Ovary (tissue), 3 donors: ENCODE measurements around the gene MBD3.

Source experiments
- EP300 ChIP-seq: sonication (generic); formaldehyde crosslinking; IDR thresholded peaks from one replicate; pipeline ENCODE4 v1.6.1; 2017; ENCODE audit warnings: antibody characterized with exemption
- POLR2A ChIP-seq: fragments of 450-650 bp; IDR thresholded peaks from one replicate; pipeline ENCODE4 v1.6.1; 2017; ENCODE audit warnings: antibody characterized with exemption, mild to moderate bottlenecking, moderate library complexity
- TF ChIP-seq, protein P1 (sequence below), 3 donors: fragments of 450-650 bp in 2 of 3; fragments of 200-600 bp in 1 of 3; IDR thresholded peaks; one replicate each; pipeline versions ENCODE4 v1.5.1 to v1.8.0; 2016 to 2022; ENCODE audit warnings: antibody characterized with exemption in 3 of 3, mild to moderate bottlenecking in 1 of 3
- donor health status: DM: no; HTN: no; CAD: no.

DNA sequence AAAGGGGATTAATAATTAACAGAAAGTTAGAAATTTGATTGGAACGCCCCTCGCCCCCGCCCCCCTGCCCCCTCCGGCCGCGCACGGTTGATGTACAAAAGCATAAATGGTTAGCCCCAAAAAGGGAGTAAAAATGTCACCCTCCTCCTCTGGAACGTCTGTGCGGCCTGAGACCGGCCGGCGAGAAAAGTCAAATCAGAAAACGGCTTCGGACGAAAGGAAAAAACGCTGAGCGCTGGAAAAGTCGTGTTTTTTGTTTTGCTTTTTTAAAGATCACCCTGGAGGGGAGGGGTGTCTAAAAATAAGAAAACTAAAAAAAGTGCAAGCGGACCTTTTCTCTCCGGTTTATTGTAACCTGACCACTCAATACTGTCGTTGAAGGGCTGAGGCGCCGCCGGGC, 37.7 kb downstream of the MBD3 start:
- TF ChIP-seq, protein P1, sequence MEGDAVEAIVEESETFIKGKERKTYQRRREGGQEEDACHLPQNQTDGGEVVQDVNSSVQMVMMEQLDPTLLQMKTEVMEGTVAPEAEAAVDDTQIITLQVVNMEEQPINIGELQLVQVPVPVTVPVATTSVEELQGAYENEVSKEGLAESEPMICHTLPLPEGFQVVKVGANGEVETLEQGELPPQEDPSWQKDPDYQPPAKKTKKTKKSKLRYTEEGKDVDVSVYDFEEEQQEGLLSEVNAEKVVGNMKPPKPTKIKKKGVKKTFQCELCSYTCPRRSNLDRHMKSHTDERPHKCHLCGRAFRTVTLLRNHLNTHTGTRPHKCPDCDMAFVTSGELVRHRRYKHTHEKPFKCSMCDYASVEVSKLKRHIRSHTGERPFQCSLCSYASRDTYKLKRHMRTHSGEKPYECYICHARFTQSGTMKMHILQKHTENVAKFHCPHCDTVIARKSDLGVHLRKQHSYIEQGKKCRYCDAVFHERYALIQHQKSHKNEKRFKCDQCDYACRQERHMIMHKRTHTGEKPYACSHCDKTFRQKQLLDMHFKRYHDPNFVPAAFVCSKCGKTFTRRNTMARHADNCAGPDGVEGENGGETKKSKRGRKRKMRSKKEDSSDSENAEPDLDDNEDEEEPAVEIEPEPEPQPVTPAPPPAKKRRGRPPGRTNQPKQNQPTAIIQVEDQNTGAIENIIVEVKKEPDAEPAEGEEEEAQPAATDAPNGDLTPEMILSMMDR (IDR thresholded peaks at IDR 0.05), result no peak
- TF ChIP-seq POLR2A (no peak), EP300 (no peak)
